Esophagus squamous epithelium (tissue), 4 donors: ENCODE results near the gene ARL13B.

ENCODE experiments used
- POLR2A ChIP-seq, 4 donors: fragments of 450-650 bp; IDR thresholded peaks; one replicate each; pipeline ENCODE4 v1.6.1; 2017; ENCODE audit warnings: antibody characterized with exemption in 4 of 4, mild to moderate bottlenecking in 4 of 4, moderate library complexity in 3 of 4
- TF ChIP-seq, protein P1 (sequence below), 6 experiments: fragments of 450-650 bp in 4 of 6; fragments of 200-600 bp in 2 of 6; sonication (generic) in 2 of 6; IDR thresholded peaks; one replicate each; pipeline ENCODE4 v1.5.1; 2016 to 2019; ENCODE audit warnings: antibody characterized with exemption in 6 of 6, mild to moderate bottlenecking in 4 of 6, moderate library complexity in 4 of 6

DNA sequence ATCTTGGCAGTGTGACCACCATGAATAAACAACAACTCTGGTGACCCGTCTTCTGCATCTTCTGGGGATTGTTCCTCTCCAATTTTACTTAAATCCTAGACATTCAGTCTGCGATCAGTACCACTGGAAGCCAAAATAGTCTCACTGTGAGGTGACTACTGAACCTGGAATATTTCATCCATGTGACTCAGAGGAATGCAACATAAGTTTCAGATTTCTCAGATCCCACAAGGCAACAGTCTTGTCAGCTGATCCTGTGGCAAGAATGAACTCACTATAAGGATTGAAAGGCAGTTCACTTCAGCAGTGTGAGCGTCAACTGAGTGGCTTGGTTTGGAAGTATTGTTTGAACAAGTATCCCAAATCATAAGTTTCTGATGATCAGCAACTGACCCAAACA, 96.1 kb downstream of the ARL13B start:
- TF ChIP-seq POLR2A (IDR thresholded peaks at IDR 0.05): no peak
- TF ChIP-seq, protein P1, sequence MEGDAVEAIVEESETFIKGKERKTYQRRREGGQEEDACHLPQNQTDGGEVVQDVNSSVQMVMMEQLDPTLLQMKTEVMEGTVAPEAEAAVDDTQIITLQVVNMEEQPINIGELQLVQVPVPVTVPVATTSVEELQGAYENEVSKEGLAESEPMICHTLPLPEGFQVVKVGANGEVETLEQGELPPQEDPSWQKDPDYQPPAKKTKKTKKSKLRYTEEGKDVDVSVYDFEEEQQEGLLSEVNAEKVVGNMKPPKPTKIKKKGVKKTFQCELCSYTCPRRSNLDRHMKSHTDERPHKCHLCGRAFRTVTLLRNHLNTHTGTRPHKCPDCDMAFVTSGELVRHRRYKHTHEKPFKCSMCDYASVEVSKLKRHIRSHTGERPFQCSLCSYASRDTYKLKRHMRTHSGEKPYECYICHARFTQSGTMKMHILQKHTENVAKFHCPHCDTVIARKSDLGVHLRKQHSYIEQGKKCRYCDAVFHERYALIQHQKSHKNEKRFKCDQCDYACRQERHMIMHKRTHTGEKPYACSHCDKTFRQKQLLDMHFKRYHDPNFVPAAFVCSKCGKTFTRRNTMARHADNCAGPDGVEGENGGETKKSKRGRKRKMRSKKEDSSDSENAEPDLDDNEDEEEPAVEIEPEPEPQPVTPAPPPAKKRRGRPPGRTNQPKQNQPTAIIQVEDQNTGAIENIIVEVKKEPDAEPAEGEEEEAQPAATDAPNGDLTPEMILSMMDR (IDR thresholded peaks at IDR 0.05): no peak
